Measurements from ENCODE around the gene KDM5B. TPM values are rescaled to one million over a fixed set of nuclear protein-coding genes. Genes with fewer than 3 reads are reported as not detected.

The KDM5B gene
- total RNA-seq, 1 experiment from 2014 or later = 86.7 TPM

DNA sequence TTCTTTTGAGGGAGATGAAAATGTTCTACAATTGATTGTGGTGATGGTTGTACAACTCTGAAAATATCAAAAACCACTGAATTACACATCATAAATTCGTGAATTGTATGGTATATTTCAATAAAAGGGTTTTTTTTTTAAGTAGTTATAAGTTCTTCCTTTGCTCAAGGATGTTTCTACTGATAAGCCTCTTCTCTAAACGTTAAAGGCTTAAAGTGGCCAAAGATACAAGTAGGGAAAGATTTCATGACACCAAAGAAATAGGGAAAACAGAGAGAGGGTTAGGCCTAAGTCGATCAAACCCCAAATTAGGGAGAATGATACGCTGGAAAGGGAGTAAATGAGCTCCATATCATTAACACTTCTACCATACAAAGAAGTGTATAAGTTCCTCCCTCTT is 4.1 kb downstream of the KDM5B start:
- TF ChIP-seq, protein P1, sequence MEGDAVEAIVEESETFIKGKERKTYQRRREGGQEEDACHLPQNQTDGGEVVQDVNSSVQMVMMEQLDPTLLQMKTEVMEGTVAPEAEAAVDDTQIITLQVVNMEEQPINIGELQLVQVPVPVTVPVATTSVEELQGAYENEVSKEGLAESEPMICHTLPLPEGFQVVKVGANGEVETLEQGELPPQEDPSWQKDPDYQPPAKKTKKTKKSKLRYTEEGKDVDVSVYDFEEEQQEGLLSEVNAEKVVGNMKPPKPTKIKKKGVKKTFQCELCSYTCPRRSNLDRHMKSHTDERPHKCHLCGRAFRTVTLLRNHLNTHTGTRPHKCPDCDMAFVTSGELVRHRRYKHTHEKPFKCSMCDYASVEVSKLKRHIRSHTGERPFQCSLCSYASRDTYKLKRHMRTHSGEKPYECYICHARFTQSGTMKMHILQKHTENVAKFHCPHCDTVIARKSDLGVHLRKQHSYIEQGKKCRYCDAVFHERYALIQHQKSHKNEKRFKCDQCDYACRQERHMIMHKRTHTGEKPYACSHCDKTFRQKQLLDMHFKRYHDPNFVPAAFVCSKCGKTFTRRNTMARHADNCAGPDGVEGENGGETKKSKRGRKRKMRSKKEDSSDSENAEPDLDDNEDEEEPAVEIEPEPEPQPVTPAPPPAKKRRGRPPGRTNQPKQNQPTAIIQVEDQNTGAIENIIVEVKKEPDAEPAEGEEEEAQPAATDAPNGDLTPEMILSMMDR (IDR thresholded peaks at IDR 0.05; ENCODE audit: unreplicated experiment) = no peak
- H3K4me3 Mint-ChIP-seq (ENCODE audit: low read depth, unreplicated experiment) = no peak overlapping the region
- peaks cover 35% of the 10 kb centered on the region for H3K36me3 Mint-ChIP-seq (ENCODE audit: insufficient read depth, unreplicated experiment)
- DNase-seq = no peak
- H3K4me1 Mint-ChIP-seq (ENCODE audit: low read depth, unreplicated experiment) = peaks cover 34% of the 10 kb centered on the region
- H3K27ac Mint-ChIP-seq (ENCODE audit: unreplicated experiment) = no peak overlapping the region
- CTCF ChIA-PET = no interaction called here
- no peaks in the 10 kb centered on the region for H3K27me3 Mint-ChIP-seq (ENCODE audit: unreplicated experiment)
- intact Hi-C loops (cut with micrococcal nuclease; ENCODE audit: unreplicated experiment) = no loop called here
- no TSS peak for BruUV-seq (replicated peaks)
- no peaks in the 10 kb centered on the region for H3K9me3 Mint-ChIP-seq (ENCODE audit: low read depth, unreplicated experiment)

DNA sequence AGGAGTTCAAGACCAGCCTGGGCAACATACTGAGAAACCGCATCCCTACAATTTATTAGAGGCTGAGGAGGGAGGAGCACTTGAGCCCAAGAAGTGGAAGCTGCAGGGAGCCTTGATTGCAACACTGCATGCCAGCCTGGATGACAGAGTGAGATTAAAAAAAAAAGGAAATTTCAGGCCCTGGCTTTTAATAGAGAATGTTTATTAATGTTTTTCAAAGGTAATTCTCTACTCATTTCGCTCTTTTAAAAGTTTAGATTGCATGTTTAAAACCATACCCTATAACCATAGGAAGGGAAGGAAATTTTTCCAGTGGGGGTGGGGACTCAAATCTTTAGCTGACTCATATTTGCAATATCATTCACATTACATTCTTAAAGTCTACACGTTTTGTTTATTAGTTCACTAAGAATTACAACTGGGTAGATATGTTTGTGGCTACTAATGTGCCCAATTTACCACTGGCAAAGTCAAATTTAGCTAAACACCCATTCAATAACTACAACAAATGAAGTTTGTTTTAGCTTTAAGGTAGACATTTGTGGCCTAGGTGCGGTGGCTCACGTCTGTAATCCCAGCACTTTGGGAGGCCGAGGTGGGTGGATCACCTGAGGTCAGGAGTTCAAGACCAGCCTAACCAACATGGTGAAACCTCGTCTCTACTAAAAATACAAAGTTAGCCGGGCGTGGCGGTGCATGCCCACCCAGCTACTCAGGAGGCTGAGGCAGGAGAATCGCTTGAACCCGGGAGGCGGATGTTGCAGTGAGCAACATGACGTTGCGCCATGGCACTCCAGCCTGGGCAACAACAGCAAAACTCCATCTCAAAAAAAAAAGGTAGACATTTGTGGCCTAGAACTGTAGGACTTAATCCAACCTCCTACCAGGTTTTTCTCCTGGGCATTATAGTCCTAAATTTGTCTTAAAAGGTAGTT is 5.0 kb downstream of the KDM5B start:
- peak; percentile 30 for DNase-seq
- H3K4me1 Mint-ChIP-seq (ENCODE audit: low read depth, unreplicated experiment) = peaks cover 25% of the 10 kb centered on the region
- peak overlapping the region; percentile 73 for H3K27ac Mint-ChIP-seq (ENCODE audit: unreplicated experiment)
- no peaks in the 10 kb centered on the region for H3K27me3 Mint-ChIP-seq (ENCODE audit: unreplicated experiment)
- H3K4me3 Mint-ChIP-seq (ENCODE audit: low read depth, unreplicated experiment) = peak overlapping the region; percentile 51
- H3K9me3 Mint-ChIP-seq (ENCODE audit: low read depth, unreplicated experiment) = no peaks in the 10 kb centered on the region
- BruUV-seq (replicated peaks) = no TSS peak
- peaks cover 37% of the 10 kb centered on the region for H3K36me3 Mint-ChIP-seq (ENCODE audit: insufficient read depth, unreplicated experiment)
- TF ChIP-seq, protein P1 (IDR thresholded peaks at IDR 0.05; ENCODE audit: unreplicated experiment) = no peak
- intact Hi-C loops (cut with micrococcal nuclease; ENCODE audit: unreplicated experiment) = no loop called here
- CTCF ChIA-PET = interaction anchor here (1.6 kb wide), 1 partner anchor 51 kb away, joined by 4 read pairs; no protein-coding TSS in a partner anchor

DNA sequence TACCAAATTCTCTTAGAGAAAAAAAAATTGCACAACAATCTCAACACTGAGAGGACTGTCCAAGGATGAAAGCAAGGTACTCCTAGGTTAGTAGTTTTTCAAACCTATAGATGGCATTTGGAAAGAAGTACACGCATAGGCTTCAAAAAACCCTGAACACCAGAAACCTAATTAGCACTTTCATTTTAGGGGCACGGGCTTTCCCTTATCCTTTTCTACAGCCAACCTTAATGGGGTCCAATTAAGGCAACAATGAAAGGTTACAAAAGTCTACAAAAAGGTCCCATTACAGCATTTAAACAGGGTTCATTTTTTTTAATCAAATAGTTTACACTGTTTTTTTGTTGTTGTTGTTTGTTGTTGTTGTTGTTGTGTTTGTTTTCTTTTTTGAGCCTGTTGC is 6.2 kb downstream of the KDM5B start:
- no peak for DNase-seq
- no peak overlapping the region for H3K4me3 Mint-ChIP-seq (ENCODE audit: low read depth, unreplicated experiment)
- no TSS peak for BruUV-seq (replicated peaks)
- TF ChIP-seq, protein P1 (IDR thresholded peaks at IDR 0.05; ENCODE audit: unreplicated experiment) = no peak
- no peaks in the 10 kb centered on the region for H3K9me3 Mint-ChIP-seq (ENCODE audit: low read depth, unreplicated experiment)
- CTCF ChIA-PET = interaction anchor here (1.6 kb wide), 1 partner anchor 52 kb away, joined by 4 read pairs; no protein-coding TSS in a partner anchor
- H3K4me1 Mint-ChIP-seq (ENCODE audit: low read depth, unreplicated experiment) = peaks cover 24% of the 10 kb centered on the region
- no peak overlapping the region for H3K27ac Mint-ChIP-seq (ENCODE audit: unreplicated experiment)
- H3K27me3 Mint-ChIP-seq (ENCODE audit: unreplicated experiment) = no peaks in the 10 kb centered on the region
- intact Hi-C loops (cut with micrococcal nuclease; ENCODE audit: unreplicated experiment) = no loop called here
- H3K36me3 Mint-ChIP-seq (ENCODE audit: insufficient read depth, unreplicated experiment) = peaks cover 25% of the 10 kb centered on the region

DNA sequence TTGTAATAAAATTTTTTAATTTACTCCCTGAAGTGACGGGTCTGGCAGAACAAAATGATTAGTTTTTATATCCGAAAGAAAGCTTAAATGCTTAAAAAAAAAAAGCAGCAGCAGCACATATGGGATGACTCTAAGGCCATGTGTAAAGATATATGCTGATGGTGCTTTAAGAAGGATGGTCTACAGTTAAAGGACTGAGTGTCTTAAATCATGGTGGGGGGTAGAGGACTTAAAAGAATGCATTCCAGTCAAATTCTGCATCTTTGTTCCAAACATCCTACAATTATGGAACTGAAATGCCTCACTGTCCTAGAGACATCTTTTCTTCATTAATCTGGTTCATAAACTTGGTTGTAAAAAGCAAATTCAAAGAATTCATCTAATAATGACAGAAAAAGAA is 7.0 kb downstream of the KDM5B start:
- H3K27me3 Mint-ChIP-seq (ENCODE audit: unreplicated experiment) = no peaks in the 10 kb centered on the region

More for the DNA sequence above, 7.0 kb downstream of the KDM5B start:
- no TSS peak for BruUV-seq (replicated peaks)
- DNase-seq = no peak
- H3K27ac Mint-ChIP-seq (ENCODE audit: unreplicated experiment) = no peak overlapping the region
- CTCF ChIA-PET = no interaction called here
- H3K4me3 Mint-ChIP-seq (ENCODE audit: low read depth, unreplicated experiment) = no peak overlapping the region
- no peaks in the 10 kb centered on the region for H3K9me3 Mint-ChIP-seq (ENCODE audit: low read depth, unreplicated experiment)
- peaks cover 17% of the 10 kb centered on the region for H3K36me3 Mint-ChIP-seq (ENCODE audit: insufficient read depth, unreplicated experiment)
- intact Hi-C loops (cut with micrococcal nuclease; ENCODE audit: unreplicated experiment) = no loop called here
- TF ChIP-seq, protein P1 (IDR thresholded peaks at IDR 0.05; ENCODE audit: unreplicated experiment) = no peak
- peaks cover 22% of the 10 kb centered on the region for H3K4me1 Mint-ChIP-seq (ENCODE audit: low read depth, unreplicated experiment)
